WTC11 (cell line): Measurements from ENCODE around the gene IZUMO2. TPM values are rescaled to one million over a fixed set of nuclear protein-coding genes. Genes with fewer than 3 reads are reported as not detected.

ENCODE experiments used
- ATAC-seq: fragments of 200-7000 bp; cut with Tn5 transposase; 2 replicates; pipeline ENCODE4 v1.10.0; 2021; ENCODE audit warnings: mild to moderate bottlenecking, moderate library complexity
- CTCF ChIA-PET: fragments of 300-600 bp; sonication (Branson Sonifier 250); formaldehyde crosslinking; loops from one replicate; lab custom pipeline; 2021; ENCODE audit warnings: antibody characterized with exemption; lab: Charles Lee
- POLR2A ChIA-PET: fragments of 350-600 bp; sonication (Branson Sonifier 250); formaldehyde crosslinking; loops from one replicate; lab custom pipeline; 2021; ENCODE audit warnings: antibody characterized with exemption; lab: Charles Lee
- DNase-seq: peaks from one replicate; pipeline ENCODE4 v3.0.0; 2021; ENCODE audit warnings: low spot score
- H3K27ac Mint-ChIP-seq: 2 replicates; pipeline ENCODE4 v1.8.0; 2021; ENCODE audit warnings: mixed read lengths
- H3K27me3 Mint-ChIP-seq: 2 replicates; pipeline ENCODE4 v1.8.0; 2021; ENCODE audit warnings: low read depth, mild to moderate bottlenecking, moderate library complexity, mixed read lengths
- H3K36me3 Mint-ChIP-seq: 2 replicates; pipeline ENCODE4 v1.8.0; 2021; ENCODE audit warnings: mixed read lengths
- H3K4me1 Mint-ChIP-seq: 2 replicates; pipeline ENCODE4 v1.8.0; 2022; ENCODE audit warnings: mixed read lengths
- H3K4me3 Mint-ChIP-seq: 2 replicates; pipeline ENCODE4 v1.8.0; 2021; ENCODE audit warnings: mild to moderate bottlenecking, moderate library complexity, mixed read lengths
- H3K9me3 Mint-ChIP-seq: 2 replicates; pipeline ENCODE4 v1.8.0; 2021; ENCODE audit warnings: mixed read lengths
- CDX4 ChIP-seq: fragments of 250-450 bp; sonication (Bioruptor Pico); IDR thresholded peaks from 2 replicates; pipeline ENCODE4 v1.9.0; 2021; ENCODE audit warnings: moderate library complexity, mild to moderate bottlenecking, inconsistent platforms, borderline replicate concordance
- CREB1 ChIP-seq: sonication (generic); formaldehyde crosslinking; IDR thresholded peaks from 2 replicates; pipeline ENCODE4 v1.8.0; 2023; ENCODE audit warnings: mild to moderate bottlenecking, missing genetic modification reagents
- E2F4 ChIP-seq: sonication (generic); formaldehyde crosslinking; IDR thresholded peaks from 2 replicates; pipeline ENCODE4 v1.8.1; 2022; ENCODE audit warnings: low read depth, mild to moderate bottlenecking, moderate library complexity, missing genetic modification reagents, borderline replicate concordance
- ELF4 ChIP-seq: sonication (generic); formaldehyde crosslinking; IDR thresholded peaks from 2 replicates; pipeline ENCODE4 v1.8.1; 2022; ENCODE audit warnings: low read depth, mild to moderate bottlenecking, moderate library complexity, missing genetic modification reagents
- FOXP1 ChIP-seq: sonication (generic); formaldehyde crosslinking; IDR thresholded peaks from 2 replicates; pipeline ENCODE4 v1.8.0; 2022; ENCODE audit warnings: missing genetic modification reagents, mild to moderate bottlenecking, moderate library complexity, borderline replicate concordance
- GRHL2 ChIP-seq: fragments of 250-450 bp; sonication (Bioruptor Pico); IDR thresholded peaks from 2 replicates; pipeline ENCODE4 v1.8.0; 2022; ENCODE audit warnings: mild to moderate bottlenecking, moderate library complexity; ENCODE audit not compliant: insufficient replicate concordance, severe bottlenecking
- KAT7 ChIP-seq: sonication (generic); formaldehyde crosslinking; IDR thresholded peaks from 2 replicates; pipeline ENCODE4 v1.8.1; 2023; ENCODE audit warnings: missing genetic modification reagents, mild to moderate bottlenecking, borderline replicate concordance
- NFATC4 ChIP-seq: fragments of 250-450 bp; sonication (Bioruptor Pico); IDR thresholded peaks from 2 replicates; pipeline ENCODE4 v1.9.0; 2021; ENCODE audit warnings: mild to moderate bottlenecking
- OVOL2 ChIP-seq: fragments of 250-450 bp; sonication (Bioruptor Pico); IDR thresholded peaks from 2 replicates; pipeline ENCODE4 v1.9.0; 2021; ENCODE audit warnings: mild to moderate bottlenecking, borderline replicate concordance
- PRRX2 ChIP-seq: fragments of 250-450 bp; sonication (Bioruptor Pico); IDR thresholded peaks from 2 replicates; pipeline ENCODE4 v1.8.0; 2021; ENCODE audit warnings: mild to moderate bottlenecking
- RELA ChIP-seq: sonication (generic); formaldehyde crosslinking; IDR thresholded peaks from 2 replicates; pipeline ENCODE4 v1.8.1; 2022; ENCODE audit warnings: missing genetic modification reagents, mild to moderate bottlenecking, borderline replicate concordance
- SOX15 ChIP-seq: fragments of 250-450 bp; sonication (Bioruptor Pico); IDR thresholded peaks from 2 replicates; pipeline ENCODE4 v1.9.0; 2021; ENCODE audit warnings: mild to moderate bottlenecking
- TEAD4 ChIP-seq: sonication (generic); formaldehyde crosslinking; IDR thresholded peaks from 2 replicates; pipeline ENCODE4 v1.8.0; 2022; ENCODE audit warnings: mild to moderate bottlenecking, missing genetic modification reagents
- USF1 ChIP-seq: sonication (generic); formaldehyde crosslinking; IDR thresholded peaks from 2 replicates; pipeline ENCODE4 v1.8.0; 2022; ENCODE audit warnings: mild to moderate bottlenecking, missing genetic modification reagents
- USF2 ChIP-seq: sonication (generic); formaldehyde crosslinking; IDR thresholded peaks from 2 replicates; pipeline ENCODE4 v1.8.1; 2023; ENCODE audit warnings: mild to moderate bottlenecking, missing genetic modification reagents, moderate library complexity
- ZNF138 ChIP-seq: sonication (generic); formaldehyde crosslinking; conservative IDR thresholded peaks from 2 replicates; pipeline ENCODE4 v1.8.1; 2022; ENCODE audit warnings: mild to moderate bottlenecking, moderate library complexity, missing genetic modification reagents
- ZNF263 ChIP-seq: sonication (generic); formaldehyde crosslinking; IDR thresholded peaks from 2 replicates; pipeline ENCODE4 v1.8.1; 2022; ENCODE audit warnings: low read depth, mild to moderate bottlenecking, moderate library complexity, missing genetic modification reagents
- ZNF396 ChIP-seq: fragments of 250-450 bp; sonication (Bioruptor Pico); IDR thresholded peaks from 2 replicates; pipeline ENCODE4 v1.8.0; 2021; ENCODE audit warnings: mild to moderate bottlenecking, moderate library complexity, borderline replicate concordance
- ZNF416 ChIP-seq: fragments of 250-450 bp; sonication (Bioruptor Pico); IDR thresholded peaks from 2 replicates; pipeline ENCODE4 v1.9.0; 2021; ENCODE audit warnings: mild to moderate bottlenecking, inconsistent platforms
- ZNF425 ChIP-seq: fragments of 250-450 bp; sonication (Bioruptor Pico); conservative IDR thresholded peaks from 2 replicates; pipeline ENCODE4 v1.9.0; 2021; ENCODE audit warnings: mild to moderate bottlenecking
- total RNA-seq: library from RNA; stranded (reverse); gene quantifications from 3 replicates; pipeline ENCODE4 v1.2.3, GENCODE V29; 2021

IZUMO2 gene
- total RNA-seq, 1 experiment from 2014 or later, result 1.0 TPM

GRCh38 chr19:50202962-50203280, 39.8 kb upstream of the IZUMO2 start (continued):
- TF ChIP-seq USF1 (CRISPR knock-in tag), result no peak
- TF ChIP-seq ZNF416 (CRISPR knock-in tag), result no peak
- TF ChIP-seq ELF4, result no peak
- no peak for TF ChIP-seq ZNF138
- TF ChIP-seq TEAD4 (CRISPR knock-in tag), result no peak
- TF ChIP-seq, all 79 proteins: peak for 0

GRCh38 chr19:50202386-50202785, 39.3 kb upstream of the IZUMO2 start:
- peaks cover 13% of the 10 kb centered on the region for H3K4me1 Mint-ChIP-seq
- H3K9me3 Mint-ChIP-seq, result no peaks in the 10 kb centered on the region
- no peak for DNase-seq
- H3K36me3 Mint-ChIP-seq, result no peaks in the 10 kb centered on the region
- peak overlapping the region; percentile 56 for H3K4me3 Mint-ChIP-seq
- TF ChIP-seq GRHL2 (CRISPR knock-in tag), result no peak
- no peak for TF ChIP-seq RELA
- no peak for TF ChIP-seq NFATC4
- TF ChIP-seq CDX4 (CRISPR knock-in tag), result no peak
- no peak for TF ChIP-seq ZNF396 (CRISPR knock-in tag)
- TF ChIP-seq KAT7 (CRISPR knock-in tag), result no peak
- no peak for TF ChIP-seq SOX15
- TF ChIP-seq FOXP1, result no peak
- TF ChIP-seq ZNF263 (CRISPR knock-in tag), result no peak
- no peak for TF ChIP-seq OVOL2
- TF ChIP-seq USF2 (CRISPR knock-in tag), result no peak
- no peak for TF ChIP-seq CREB1 (CRISPR knock-in tag)
- TF ChIP-seq E2F4 (CRISPR knock-in tag), result no peak
- CTCF ChIA-PET, result interaction anchor here (1.2 to 1.9 kb wide), 4 partner anchors 28 to 127 kb away, joined by 4 to 16 read pairs (median 9); partner anchors contain the start of gene KCNC3
- no peak overlapping the region for H3K27ac Mint-ChIP-seq
- no peak for ATAC-seq
- POLR2A ChIA-PET, result interaction anchor here (1.0 kb wide), 1 partner anchor 28 kb away, joined by 3 read pairs; no protein-coding TSS in a partner anchor
- peaks cover 46% of the 10 kb centered on the region for H3K27me3 Mint-ChIP-seq

GRCh38 chr19:50199259-50199555, 36.1 kb upstream of the IZUMO2 start:
- H3K27me3 Mint-ChIP-seq, result peaks cover 45% of the 10 kb centered on the region
- H3K36me3 Mint-ChIP-seq, result no peaks in the 10 kb centered on the region
- ATAC-seq, result no peak
- DNase-seq, result no peak
- TF ChIP-seq ZNF425 (CRISPR knock-in tag) (no peak), PRRX2 (CRISPR knock-in tag) (no peak)
- H3K4me3 Mint-ChIP-seq, result no peak overlapping the region
- no peaks in the 10 kb centered on the region for H3K9me3 Mint-ChIP-seq
- ChIA-PET CTCF (interaction anchor here (0.7 to 2.3 kb wide), 2 partner anchors 31 to 52 kb away, joined by 3 to 8 read pairs; no protein-coding TSS in a partner anchor), POLR2A (no interaction called here)
- no peak overlapping the region for H3K27ac Mint-ChIP-seq
- peaks cover 5% of the 10 kb centered on the region; the same call in 1 of the 2 replicates for H3K4me1 Mint-ChIP-seq
